ENCODE measurements around the gene TUG1.

Gene TUG1

DNA sequence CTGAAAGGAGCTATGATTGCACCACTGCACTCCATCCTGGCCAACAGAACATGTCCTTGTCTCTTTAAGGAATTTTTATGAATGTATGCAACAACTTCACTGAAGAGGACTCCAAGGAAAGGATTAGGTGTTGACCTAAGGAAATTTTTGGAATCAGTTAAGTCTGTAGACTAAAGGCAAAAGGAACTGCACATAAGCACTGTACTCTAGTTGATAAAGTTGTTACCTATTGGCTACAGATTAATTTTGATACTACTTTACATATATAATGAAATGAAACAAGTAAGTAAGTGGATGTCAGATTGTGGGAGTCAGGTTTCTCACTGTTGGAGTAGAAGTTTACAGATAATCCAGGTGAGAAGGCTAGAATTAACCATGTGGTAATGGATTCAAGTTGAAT lies 36.5 kb downstream of the TUG1 start:
- no peak for DNase-seq

DNA sequence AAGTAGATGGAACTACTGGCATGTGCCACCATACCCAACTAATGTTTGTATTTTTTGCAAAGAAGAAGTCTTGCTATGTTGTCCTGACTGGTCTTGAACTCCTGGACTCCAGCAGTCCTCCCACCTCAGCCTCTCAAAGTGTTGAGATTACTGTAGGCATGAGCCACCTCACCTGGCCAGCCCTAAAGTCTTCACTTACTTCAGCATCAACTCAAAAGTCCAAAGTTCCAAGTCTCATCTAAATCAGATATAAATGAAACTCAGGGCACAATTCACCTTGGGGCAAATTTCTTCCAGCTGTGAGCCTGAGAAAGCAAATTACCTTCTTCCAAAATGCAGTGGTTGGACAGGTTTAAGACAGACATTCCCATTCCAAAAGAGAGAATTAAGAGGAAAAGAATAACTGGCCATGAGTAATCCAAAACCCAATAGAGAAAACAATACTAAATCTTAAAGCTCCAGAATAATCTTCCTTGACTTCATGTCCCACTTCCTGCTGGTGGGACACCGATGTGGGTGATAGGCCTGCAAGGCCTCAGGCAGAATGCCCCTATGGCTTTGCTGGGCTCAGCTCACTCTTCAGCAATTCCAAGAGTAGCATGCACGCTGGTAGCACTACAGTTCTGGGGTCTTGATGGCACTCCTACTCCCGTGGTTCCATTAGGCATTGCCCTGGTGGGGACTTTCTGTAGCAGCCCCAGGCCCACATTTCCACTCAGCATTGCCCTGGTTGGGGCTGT lies 50.3 kb downstream of the TUG1 start:
- DNase-seq = no peak

DNA sequence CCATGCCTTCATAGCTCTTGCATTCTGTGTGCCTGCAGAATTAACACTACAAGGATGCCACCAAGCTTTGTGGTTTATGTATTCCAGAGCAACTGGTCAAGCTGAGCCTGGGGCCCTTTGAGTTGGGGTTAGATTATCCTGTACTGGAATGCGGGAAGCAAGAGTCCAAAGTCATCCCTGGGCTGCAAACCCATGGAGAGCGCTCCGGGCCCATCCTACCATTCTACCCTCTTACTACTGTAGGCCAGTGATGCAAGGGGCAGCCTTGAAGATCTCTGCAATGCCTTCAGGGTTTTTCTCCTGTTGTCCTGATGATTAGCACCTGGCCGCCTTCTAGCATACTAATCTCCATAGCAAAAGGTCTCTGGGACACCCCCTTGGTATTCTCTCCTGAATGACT lies 51.3 kb downstream of the TUG1 start:
- DNase-seq = no peak

DNA sequence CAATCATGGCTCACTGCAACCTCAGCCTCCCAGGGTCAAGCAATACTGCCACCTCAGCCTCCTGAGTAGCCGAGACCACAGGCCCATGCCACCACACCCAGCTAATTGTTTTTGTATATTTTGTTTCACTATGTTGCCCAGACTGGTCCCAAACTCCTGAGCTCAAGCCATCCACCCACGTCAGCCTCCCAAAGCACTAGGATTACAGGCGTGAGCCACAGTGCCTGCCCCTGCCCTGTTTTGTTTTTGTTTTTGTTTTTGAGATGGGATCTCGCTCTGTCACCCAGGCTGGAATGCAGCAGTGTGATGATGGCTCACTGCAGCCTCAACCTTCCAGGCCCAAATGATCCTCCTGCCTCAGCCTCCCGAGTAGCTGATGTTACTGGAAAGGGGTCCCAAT lies 53.5 kb downstream of the TUG1 start:
- DNase-seq = no peak
